AG10803 (cell line): ENCODE measurements around the gene SCAMP4.
"Not testable (repeated sequence)": the region's sequence is repeated elsewhere in the genome, so short reads cannot be mapped to it uniquely, and the experiment has no call there.

ENCODE experiments used
- DNase-seq: peaks from one replicate; pipeline ENCODE4 v3.0.0; 2010; ENCODE audit warnings: low read depth
- H3K4me3 ChIP-seq: 2 replicates; pipeline ENCODE4 v1.5.1; 2011; ENCODE audit warnings: mild to moderate bottlenecking, low read length, control low read depth
- TF ChIP-seq, protein P1 (sequence below): conservative IDR thresholded peaks from 2 replicates; pipeline ENCODE4 v1.5.1; 2011; ENCODE audit warnings: mild to moderate bottlenecking, low read length, control low read depth, inconsistent platforms

SCAMP4 gene

DNA sequence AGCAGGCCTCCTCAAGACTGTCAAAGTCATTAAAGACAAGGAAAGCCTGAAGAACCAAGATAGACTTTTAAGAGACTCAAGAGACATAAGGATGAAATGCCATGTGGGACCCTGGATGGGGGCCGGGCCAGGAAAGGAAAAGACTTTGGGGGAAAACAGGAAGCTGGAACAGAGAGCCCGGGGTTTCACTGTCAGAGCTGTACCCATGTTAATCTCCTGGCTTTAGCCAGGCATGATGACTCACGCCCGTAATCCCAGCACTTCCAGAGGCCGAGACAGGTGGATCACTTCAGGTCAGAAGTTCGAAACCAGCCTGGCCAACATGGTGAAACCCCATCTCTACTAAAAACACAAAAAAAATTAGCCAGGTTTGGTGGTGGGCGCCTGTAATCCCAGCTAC, 36.2 kb upstream of the SCAMP4 start:
- TF ChIP-seq, protein P1, sequence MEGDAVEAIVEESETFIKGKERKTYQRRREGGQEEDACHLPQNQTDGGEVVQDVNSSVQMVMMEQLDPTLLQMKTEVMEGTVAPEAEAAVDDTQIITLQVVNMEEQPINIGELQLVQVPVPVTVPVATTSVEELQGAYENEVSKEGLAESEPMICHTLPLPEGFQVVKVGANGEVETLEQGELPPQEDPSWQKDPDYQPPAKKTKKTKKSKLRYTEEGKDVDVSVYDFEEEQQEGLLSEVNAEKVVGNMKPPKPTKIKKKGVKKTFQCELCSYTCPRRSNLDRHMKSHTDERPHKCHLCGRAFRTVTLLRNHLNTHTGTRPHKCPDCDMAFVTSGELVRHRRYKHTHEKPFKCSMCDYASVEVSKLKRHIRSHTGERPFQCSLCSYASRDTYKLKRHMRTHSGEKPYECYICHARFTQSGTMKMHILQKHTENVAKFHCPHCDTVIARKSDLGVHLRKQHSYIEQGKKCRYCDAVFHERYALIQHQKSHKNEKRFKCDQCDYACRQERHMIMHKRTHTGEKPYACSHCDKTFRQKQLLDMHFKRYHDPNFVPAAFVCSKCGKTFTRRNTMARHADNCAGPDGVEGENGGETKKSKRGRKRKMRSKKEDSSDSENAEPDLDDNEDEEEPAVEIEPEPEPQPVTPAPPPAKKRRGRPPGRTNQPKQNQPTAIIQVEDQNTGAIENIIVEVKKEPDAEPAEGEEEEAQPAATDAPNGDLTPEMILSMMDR, result no peak
- H3K4me3 ChIP-seq, result no peak overlapping the region
- DNase-seq, result no peak

GRCh38 chr19:1871140-1871597, 34.0 kb upstream of the SCAMP4 start:
- DNase-seq, result no peak
- no peak overlapping the region for H3K4me3 ChIP-seq
- TF ChIP-seq, protein P1, result no peak

DNA sequence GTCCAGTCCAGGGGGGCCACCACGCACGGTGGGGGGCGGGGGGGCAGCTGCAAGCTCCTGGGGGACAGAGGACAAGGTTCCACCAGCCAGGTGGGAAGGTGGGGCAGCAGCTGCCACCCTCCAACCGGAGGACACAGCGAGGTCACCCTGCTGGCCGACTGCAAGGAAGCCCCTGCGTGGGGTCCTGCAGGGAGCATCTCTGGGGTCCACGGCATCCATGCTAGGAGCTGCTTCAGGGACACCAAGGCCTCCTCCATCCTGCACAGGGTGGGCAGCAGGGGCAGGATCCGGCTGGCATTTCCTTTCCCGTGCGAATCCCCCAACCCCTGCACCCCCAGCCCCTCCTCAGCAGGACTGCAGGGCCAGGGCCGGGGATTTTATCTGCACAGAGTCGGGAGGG, 33.6 kb upstream of the SCAMP4 start:
- TF ChIP-seq, protein P1, result no peak
- DNase-seq, result no peak
- H3K4me3 ChIP-seq, result no peak overlapping the region

- no peak overlapping the region for H3K4me3 ChIP-seq
- TF ChIP-seq, protein P1, result no peak
Observed at GRCh38 chr19:1872807-1873523, 32.2 kb upstream of the SCAMP4 start.

GRCh38 chr19:1873524-1874473, 31.4 kb upstream of the SCAMP4 start:
- TF ChIP-seq, protein P1, result no peak
- peak overlapping the region; percentile 97 for H3K4me3 ChIP-seq
- DNase-seq, result no peak

More at GRCh38 chr19:1872807-1873523, 32.2 kb upstream of the SCAMP4 start:
- no peak for DNase-seq

DNA sequence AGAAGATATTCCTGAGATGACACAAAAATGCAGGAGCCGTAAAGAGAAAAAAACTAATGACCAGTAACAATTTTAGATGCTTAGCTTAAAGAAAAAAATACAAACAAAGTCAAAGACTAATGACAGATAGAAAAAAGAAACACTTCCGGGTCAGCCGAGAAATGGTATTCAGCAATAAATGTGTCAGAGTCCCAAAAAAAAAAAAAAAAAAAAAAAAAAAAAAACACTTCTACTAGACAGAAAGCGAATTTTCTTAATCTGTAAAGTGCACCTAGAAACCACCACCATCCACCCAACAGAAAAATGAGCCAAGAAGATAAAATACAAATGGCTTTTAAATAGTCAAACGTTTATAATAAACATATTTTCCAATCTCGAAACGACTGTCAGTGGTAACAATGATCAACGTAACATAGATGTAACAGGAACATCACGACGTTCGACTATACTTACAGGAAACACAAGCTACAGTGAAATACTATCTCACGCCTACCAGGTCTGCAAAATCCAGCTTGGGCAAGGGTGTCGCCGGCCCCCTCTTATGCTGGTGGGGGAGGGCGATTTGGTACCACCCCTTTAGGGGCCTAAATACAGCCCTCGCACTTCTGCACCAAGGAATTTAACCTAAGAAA, 30.5 kb upstream of the SCAMP4 start:
- peak overlapping the region; percentile 97 for H3K4me3 ChIP-seq
- no peak for DNase-seq
- TF ChIP-seq, protein P1, result no peak

DNA sequence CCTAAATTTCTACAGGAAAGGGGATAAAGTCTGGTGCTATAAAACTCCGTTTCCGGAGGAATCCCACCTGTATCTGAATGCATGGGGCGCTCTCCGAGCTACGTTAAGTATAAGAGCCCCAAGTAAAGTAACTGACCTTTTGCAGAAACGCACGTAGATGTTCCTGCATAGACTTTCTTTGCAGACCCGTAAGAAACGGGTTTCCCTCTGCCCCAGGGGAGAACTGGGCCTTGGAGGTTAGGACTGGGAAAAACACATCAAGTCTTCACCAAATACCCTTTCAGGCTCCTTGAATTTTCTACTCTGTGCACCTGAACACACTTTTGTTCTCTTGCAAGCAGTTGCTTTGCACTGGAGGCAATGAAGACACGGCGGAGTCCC, 29.9 kb upstream of the SCAMP4 start:
- H3K4me3 ChIP-seq, result peak overlapping the region; percentile 97
- not testable (repeated sequence) for DNase-seq
